Psoas muscle (tissue), 8 donors: ENCODE data around the gene CD79A. TPM values are rescaled to one million over a fixed set of nuclear protein-coding genes. Genes with fewer than 3 reads are reported as not detected.

ENCODE experiments used
- ATAC-seq, 4 donors: fragments of 200-7000 bp; cut with Tn5 transposase; one replicate each; pipeline ENCODE4 v1.9.1; 2020; ENCODE audit warnings: moderate library complexity in 3 of 4, mild to moderate bottlenecking in 2 of 4
- DNase-seq, 2 donors: peaks; one replicate each; pipeline ENCODE4 v3.0.0-alpha.2; 2020
- H3K27ac ChIP-seq: fragments of 200-600 bp; one replicate; pipeline ENCODE4 v1.8.0; 2022
- H3K27me3 ChIP-seq, 3 donors: fragments of 200-600 bp in 1 of 3; one replicate each; pipeline versions ENCODE4 v1.6.1 to v1.8.0; 2013 to 2022; ENCODE audit warnings: low read length in 2 of 3, mild to moderate bottlenecking in 2 of 3, moderate library complexity in 1 of 3; ENCODE audit not compliant: insufficient read depth in 3 of 3
- H3K36me3 ChIP-seq, 2 donors: fragments of 200-600 bp in 1 of 2; one replicate each; pipeline versions ENCODE4 v1.6.1 to v1.8.0; 2013 to 2022; ENCODE audit warnings: low read depth in 1 of 2, mild to moderate bottlenecking in 1 of 2, moderate library complexity in 1 of 2; ENCODE audit not compliant: insufficient read depth in 1 of 2
- H3K4me1 ChIP-seq: fragments of 200-600 bp; one replicate; pipeline ENCODE4 v1.8.0; 2022
- H3K4me3 ChIP-seq: fragments of 200-600 bp; one replicate; pipeline ENCODE4 v1.8.0; 2022; ENCODE audit warnings: mild to moderate bottlenecking
- H3K9me3 ChIP-seq: fragments of 200-600 bp; one replicate; pipeline ENCODE4 v1.8.0; 2022
- WGBS, 3 donors: extraction: QIAGEN DNeasy Blood & Tissue Kit; methylation state at CpG; one replicate each; pipeline versions ENCODE4 v1.1.6 to v1.1.7; 2013; 5-methylcytosine and 5-hydroxymethylcytosine counted together
- intact Hi-C, 2 donors: fragments of 100-400 bp; cut with DNase I; formaldehyde crosslinking; loops; one replicate each; pipeline versions ENCODE4 v1.11.0 to v1.14.2; 2022
- polyA plus RNA-seq, 3 donors: library from polyadenylated mRNA; stranded (reverse); fragments of 200-250 nt; gene quantifications; one replicate each; pipeline ENCODE4 v1.2.3, GENCODE V29; 2013
- total RNA-seq, 4 donors: library from RNA; stranded (reverse); fragmentation: NEBNext Ultra II Directional in 2 of 4; extraction: Animal tissue kit (Norgen Biotek cat#: 25700) in 2 of 4; gene quantifications; one replicate each; pipeline versions ENCODE4 v1.2.1 to v1.2.4, GENCODE V29; 2021 to 2023
- TF ChIP-seq, protein P1 (sequence below): fragments of 200-600 bp; IDR thresholded peaks from one replicate; pipeline ENCODE4 v1.8.0; 2022; ENCODE audit warnings: antibody characterized with exemption
- donor health status: healthy with polysubstance abuse.
- donor health status: DM: no; HTN: no; CAD: no; lungs with moderate emphysema.
- donor health status: Bipolar disorder and iron deficiency.
- donor health status: healthy.
- donor health status: DM: yes; HTN: yes; CAD: no.
- donor health status: DM: no; HTN: no; CAD: no.
- donor health status: DM: no; HTN: no; CAD: no.
- donor health status: DM: yes; HTN: yes; CAD: no.

The CD79A gene
- total and polyA plus RNA-seq, 7 donors, result 0.30 to 1.4 (median 0.87) TPM

DNA sequence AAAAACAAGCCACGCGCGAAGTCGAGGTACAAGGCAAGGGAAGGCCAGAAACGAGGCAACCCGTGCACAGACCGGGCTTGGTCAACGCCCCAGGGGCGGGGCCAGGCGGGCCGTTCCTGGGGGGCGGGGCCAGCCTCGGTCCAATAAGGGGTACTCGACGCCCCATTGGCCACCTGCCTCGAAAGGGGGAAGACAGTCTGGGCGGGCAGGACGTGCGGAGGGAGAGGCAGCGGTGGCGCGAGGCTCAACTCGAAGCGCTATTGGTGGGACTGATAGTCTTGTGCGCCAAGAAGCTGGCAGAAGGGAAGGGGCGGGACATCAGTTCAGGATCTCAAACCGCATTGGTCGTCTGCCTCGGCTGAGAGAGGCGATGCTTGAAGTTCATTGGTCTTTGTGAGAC, 32.5 kb upstream of the CD79A start, which contains the start of gene LYPD4:
Gene LYPD4, minus strand, starts transcription at position 83 of the 400 bp plus-strand sequence. CDS start 5,398 bp downstream, outside the sequence.
- H3K27ac ChIP-seq, result no peak within 1 kb of the TSS
- DNase-seq, result no peak
- TF ChIP-seq, protein P1, sequence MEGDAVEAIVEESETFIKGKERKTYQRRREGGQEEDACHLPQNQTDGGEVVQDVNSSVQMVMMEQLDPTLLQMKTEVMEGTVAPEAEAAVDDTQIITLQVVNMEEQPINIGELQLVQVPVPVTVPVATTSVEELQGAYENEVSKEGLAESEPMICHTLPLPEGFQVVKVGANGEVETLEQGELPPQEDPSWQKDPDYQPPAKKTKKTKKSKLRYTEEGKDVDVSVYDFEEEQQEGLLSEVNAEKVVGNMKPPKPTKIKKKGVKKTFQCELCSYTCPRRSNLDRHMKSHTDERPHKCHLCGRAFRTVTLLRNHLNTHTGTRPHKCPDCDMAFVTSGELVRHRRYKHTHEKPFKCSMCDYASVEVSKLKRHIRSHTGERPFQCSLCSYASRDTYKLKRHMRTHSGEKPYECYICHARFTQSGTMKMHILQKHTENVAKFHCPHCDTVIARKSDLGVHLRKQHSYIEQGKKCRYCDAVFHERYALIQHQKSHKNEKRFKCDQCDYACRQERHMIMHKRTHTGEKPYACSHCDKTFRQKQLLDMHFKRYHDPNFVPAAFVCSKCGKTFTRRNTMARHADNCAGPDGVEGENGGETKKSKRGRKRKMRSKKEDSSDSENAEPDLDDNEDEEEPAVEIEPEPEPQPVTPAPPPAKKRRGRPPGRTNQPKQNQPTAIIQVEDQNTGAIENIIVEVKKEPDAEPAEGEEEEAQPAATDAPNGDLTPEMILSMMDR, result no peak
- WGBS, 3 donors, result 79 to 82% (median 79%) methylated on average over 27 to 30 of the region's 30 CpGs
- intact Hi-C loops, result no loop called here
- H3K9me3 ChIP-seq, result no peaks in the 10 kb centered on the region
- no peak for ATAC-seq
- no peaks in the 10 kb centered on the region for H3K4me1 ChIP-seq
- no peaks in the 10 kb centered on the region for H3K36me3 ChIP-seq
- peaks cover 0 to 9% (median 2%) of the 10 kb centered on the region in 3 donors for H3K27me3 ChIP-seq
- H3K4me3 ChIP-seq, result no peak within 1 kb of the TSS

DNA sequence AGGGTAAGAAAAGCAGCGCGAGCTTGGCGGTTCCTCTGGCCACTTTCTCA, 32.3 kb upstream of the CD79A start, which contains the start of gene DMRTC2:
Gene DMRTC2, plus strand, starts transcription at position 42 of the 50 bp plus-strand sequence. CDS start 2,387 bp downstream, outside the sequence.
- DNase-seq (no peak), ATAC-seq (no peak)
- H3K4me1 ChIP-seq, result no peaks in the 10 kb centered on the region
- H3K27ac ChIP-seq, result no peak within 1 kb of the TSS
- H3K27me3 ChIP-seq, result peaks cover 0 to 9% (median 2%) of the 10 kb centered on the region in 3 donors
- H3K9me3 ChIP-seq, result no peaks in the 10 kb centered on the region
- H3K36me3 ChIP-seq, result no peaks in the 10 kb centered on the region
- WGBS, 3 donors, result 91 to 96% (median 93%) methylated on average over 3 of the region's 3 CpGs
- intact Hi-C loops, result no loop called here
- TF ChIP-seq, protein P1, result no peak
- no peak within 1 kb of the TSS for H3K4me3 ChIP-seq

DNA sequence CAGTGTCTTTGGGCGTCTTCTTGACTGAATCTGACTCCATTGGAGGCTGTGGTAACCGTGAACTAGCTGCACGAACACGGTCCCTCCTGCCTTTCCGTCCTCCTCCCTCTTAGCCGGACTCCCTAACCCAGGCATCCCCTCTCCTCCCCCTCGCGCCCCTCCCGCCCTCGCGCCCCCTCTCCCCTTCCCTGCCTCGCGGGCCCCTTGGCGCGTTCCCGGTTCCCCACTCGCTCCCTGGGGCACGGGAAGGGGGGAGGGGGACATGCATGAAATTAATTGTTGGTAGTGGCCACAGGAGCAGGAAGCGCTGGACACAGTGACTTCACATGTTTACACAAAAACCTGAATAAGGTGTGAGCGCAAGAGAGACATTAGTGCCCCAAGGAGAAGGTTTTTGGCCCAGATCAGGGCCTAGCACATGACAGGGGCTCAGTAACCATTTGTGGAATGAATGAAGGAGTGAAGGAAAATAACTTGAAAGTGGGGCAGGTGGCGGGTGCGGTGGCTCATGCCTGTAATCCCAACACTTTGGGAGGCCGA, 32.0 kb upstream of the CD79A start:
- H3K27me3 ChIP-seq, result peaks cover 0 to 9% (median 3%) of the 10 kb centered on the region in 3 donors

DNA sequence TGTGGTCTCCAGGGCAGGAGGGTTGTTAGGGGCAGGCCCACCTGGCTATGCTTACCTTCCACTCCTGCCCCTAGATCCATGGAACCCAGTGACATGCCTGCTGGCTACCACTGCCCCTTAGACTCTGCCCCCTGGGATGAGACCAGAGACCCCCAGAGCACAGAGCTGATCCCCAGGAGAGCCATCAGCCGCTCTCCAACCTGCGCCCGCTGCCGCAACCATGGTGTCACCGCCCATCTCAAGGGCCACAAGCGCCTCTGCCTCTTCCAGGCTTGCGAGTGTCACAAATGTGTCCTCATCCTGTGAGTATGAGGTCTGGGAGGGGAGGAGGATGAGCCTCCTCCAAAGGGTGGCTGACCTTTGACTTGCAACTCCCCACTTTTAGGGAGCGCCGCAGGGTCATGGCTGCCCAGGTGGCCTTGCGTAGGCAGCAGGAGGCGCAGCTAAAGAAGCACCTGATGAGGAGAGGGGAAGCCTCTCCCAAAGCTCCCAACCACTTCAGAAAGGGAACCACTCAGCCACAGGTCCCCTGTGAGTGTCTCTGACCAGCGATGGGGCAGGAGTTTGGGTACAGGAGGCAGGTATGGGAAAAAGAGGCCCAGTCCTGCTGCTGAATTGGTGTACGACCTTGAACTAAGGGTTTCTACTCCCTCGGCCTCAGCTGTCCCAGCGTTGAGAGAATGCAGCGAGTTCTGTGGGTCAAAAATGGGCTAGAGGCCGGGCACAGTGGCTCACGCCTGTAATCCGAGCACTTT, 29.6 kb upstream of the CD79A start:
- TF ChIP-seq, protein P1, result no peak
- no peak for DNase-seq
- Histone ChIP-seq H3K9me3 (no peaks in the 10 kb centered on the region), H3K27ac (no peak overlapping the region), H3K4me1 (no peaks in the 10 kb centered on the region), H3K36me3 (no peaks in the 10 kb centered on the region), H3K4me3 (no peak overlapping the region), H3K27me3 (peaks cover 0 to 4% (median 3%) of the 10 kb centered on the region in 3 donors)
- ATAC-seq, result no peak
- intact Hi-C loops, result no loop called here
- WGBS, 3 donors, result 82 to 86% (median 83%) methylated on average over 19 of the region's 19 CpGs

More for the DNA sequence above, 32.0 kb upstream of the CD79A start:
- DNase-seq, result no peak
- TF ChIP-seq, protein P1, result no peak
- H3K36me3 ChIP-seq, result no peaks in the 10 kb centered on the region
- intact Hi-C loops, result no loop called here
- no peak for ATAC-seq
- 87 to 91% (median 87%) methylated on average over 22 to 23 of the region's 23 CpGs for WGBS, 3 donors
- H3K27ac ChIP-seq, result no peak overlapping the region
- H3K9me3 ChIP-seq, result no peaks in the 10 kb centered on the region
- no peaks in the 10 kb centered on the region for H3K4me1 ChIP-seq
- no peak overlapping the region for H3K4me3 ChIP-seq

DNA sequence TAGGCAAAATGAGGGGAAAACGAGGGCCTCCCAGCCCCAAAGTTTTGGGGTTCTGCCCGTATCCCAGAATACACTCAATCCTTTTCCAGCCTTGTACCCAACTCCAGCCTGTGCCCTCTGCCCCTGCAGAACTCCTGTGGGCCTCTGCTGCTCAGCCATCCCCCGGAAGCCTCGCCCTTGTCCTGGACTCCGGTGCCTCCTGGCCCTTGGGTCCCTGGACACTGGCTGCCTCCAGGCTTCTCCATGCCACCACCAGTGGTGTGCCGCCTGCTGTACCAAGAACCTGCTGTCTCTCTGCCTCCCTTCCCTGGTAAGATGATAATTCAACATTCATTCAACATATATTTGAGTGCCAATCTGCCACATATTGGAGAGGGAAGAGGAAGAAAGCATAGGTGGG, 28.4 kb upstream of the CD79A start:
- Histone ChIP-seq H3K27ac (no peak overlapping the region), H3K36me3 (no peaks in the 10 kb centered on the region), H3K9me3 (no peaks in the 10 kb centered on the region), H3K27me3 (peaks cover 0 to 4% (median 3%) of the 10 kb centered on the region in 3 donors), H3K4me3 (no peak overlapping the region), H3K4me1 (no peaks in the 10 kb centered on the region)
- DNase-seq (no peak), ATAC-seq (no peak)
- TF ChIP-seq, protein P1, result no peak
- 74 to 80% (median 78%) methylated on average over 5 to 6 of the region's 6 CpGs for WGBS, 3 donors
- intact Hi-C loops, result no loop called here
